Trophoblast cell (in vitro differentiated cells and primary cell): ENCODE results near the gene CD200R1L.
A peak's percentile ranks its signal among the peaks of the same experiment; 100 is the strongest.

Experiments
- DNase-seq, 2 donors: peaks; one replicate each; pipeline ENCODE4 v3.0.0-alpha.2; 2016
- H2AFZ ChIP-seq: 2 replicates; pipeline ENCODE4 v1.6.1; 2013; ENCODE audit warnings: low read length, moderate library complexity, mild to moderate bottlenecking; ENCODE audit not compliant: insufficient read depth, poor library complexity
- H2AK5ac ChIP-seq: 2 replicates; pipeline ENCODE4 v1.6.1; 2013; ENCODE audit warnings: mild to moderate bottlenecking, low read length
- H2BK120ac ChIP-seq: 2 replicates; pipeline ENCODE4 v1.6.1; 2013; ENCODE audit warnings: low read length, mild to moderate bottlenecking, moderate library complexity; ENCODE audit not compliant: insufficient read depth, poor library complexity
- H2BK12ac ChIP-seq: 2 replicates; pipeline ENCODE4 v1.6.1; 2013; ENCODE audit warnings: mild to moderate bottlenecking, low read length, moderate library complexity
- H2BK5ac ChIP-seq: 2 replicates; pipeline ENCODE4 v1.6.1; 2013; ENCODE audit warnings: low read length, low read depth, moderate library complexity, mild to moderate bottlenecking; ENCODE audit not compliant: poor library complexity
- H3K14ac ChIP-seq: 2 replicates; pipeline ENCODE4 v1.6.1; 2013; ENCODE audit warnings: mild to moderate bottlenecking, low read length
- H3K18ac ChIP-seq: 2 replicates; pipeline ENCODE4 v1.6.1; 2013; ENCODE audit warnings: mild to moderate bottlenecking, low read length
- H3K23ac ChIP-seq: 2 replicates; pipeline ENCODE4 v1.6.1; 2013; ENCODE audit warnings: low read length
- H3K27ac ChIP-seq: 2 replicates; pipeline ENCODE4 v1.5.1; 2013; ENCODE audit warnings: low read depth, mild to moderate bottlenecking, inconsistent platforms, low read length, moderate library complexity
- H3K27me3 ChIP-seq: 2 replicates; pipeline ENCODE4 v1.6.1; 2013; ENCODE audit warnings: inconsistent platforms, mild to moderate bottlenecking, low read length, moderate library complexity; ENCODE audit not compliant: insufficient read depth
- H3K36me3 ChIP-seq, 2 experiments: 1 replicate in 1 of 2; 2 replicates in 1 of 2; pipeline ENCODE4 v1.6.1; 2013; ENCODE audit warnings: low read length in 2 of 2, mild to moderate bottlenecking in 2 of 2, moderate library complexity in 1 of 2; ENCODE audit not compliant: insufficient read depth in 2 of 2, control insufficient read depth in 1 of 2
- H3K4ac ChIP-seq: 2 replicates; pipeline ENCODE4 v1.6.1; 2013; ENCODE audit warnings: low read depth, mild to moderate bottlenecking, low read length, moderate library complexity
- H3K4me1 ChIP-seq, 2 experiments: 1 replicate in 1 of 2; 2 replicates in 1 of 2; pipeline ENCODE4 v1.6.1; 2013; ENCODE audit warnings: low read length in 2 of 2, mild to moderate bottlenecking in 2 of 2, moderate library complexity in 1 of 2; ENCODE audit not compliant: insufficient read depth in 2 of 2, control insufficient read depth in 1 of 2
- H3K4me2 ChIP-seq: 2 replicates; pipeline ENCODE4 v1.6.1; 2013; ENCODE audit warnings: inconsistent platforms, mild to moderate bottlenecking, low read length, moderate library complexity
- H3K4me3 ChIP-seq: 2 replicates; pipeline ENCODE4 v1.5.1; 2013; ENCODE audit warnings: mild to moderate bottlenecking, low read depth, low read length, inconsistent platforms
- H3K79me1 ChIP-seq: one replicate; pipeline ENCODE4 v1.6.1; 2013; ENCODE audit warnings: low read length
- H3K79me2 ChIP-seq: 2 replicates; pipeline ENCODE4 v1.6.1; 2013; ENCODE audit warnings: low read length, mild to moderate bottlenecking; ENCODE audit not compliant: control insufficient read depth, insufficient read depth, poor library complexity
- H3K9ac ChIP-seq: 2 replicates; pipeline ENCODE4 v1.6.1; 2013; ENCODE audit warnings: mild to moderate bottlenecking, low read length
- H3K9me3 ChIP-seq: 2 replicates; pipeline ENCODE4 v1.6.1; 2013; ENCODE audit warnings: low read depth, mild to moderate bottlenecking, control low read depth, inconsistent platforms, low read length; ENCODE audit not compliant: insufficient read depth
- H4K12ac ChIP-seq: 2 replicates; pipeline ENCODE4 v1.6.1; 2013; ENCODE audit warnings: low read depth, mild to moderate bottlenecking, low read length, moderate library complexity
- H4K8ac ChIP-seq: 2 replicates; pipeline ENCODE4 v1.6.1; 2013; ENCODE audit warnings: low read depth, mild to moderate bottlenecking, low read length, moderate library complexity
- H4K91ac ChIP-seq: one replicate; pipeline ENCODE4 v1.6.1; 2013; ENCODE audit warnings: low read depth, mild to moderate bottlenecking, low read length, moderate library complexity
- WGBS: extraction: QIAGEN DNeasy Blood & Tissue Kit; methylation state at CpG from one replicate; pipeline ENCODE4 v1.1.7; 2013; ENCODE audit warnings: missing lambda C conversion rate; ENCODE audit not compliant: insufficient read length, insufficient coverage; ENCODE audit errors: extremely low coverage; 5-methylcytosine and 5-hydroxymethylcytosine counted together

Gene CD200R1L

DNA sequence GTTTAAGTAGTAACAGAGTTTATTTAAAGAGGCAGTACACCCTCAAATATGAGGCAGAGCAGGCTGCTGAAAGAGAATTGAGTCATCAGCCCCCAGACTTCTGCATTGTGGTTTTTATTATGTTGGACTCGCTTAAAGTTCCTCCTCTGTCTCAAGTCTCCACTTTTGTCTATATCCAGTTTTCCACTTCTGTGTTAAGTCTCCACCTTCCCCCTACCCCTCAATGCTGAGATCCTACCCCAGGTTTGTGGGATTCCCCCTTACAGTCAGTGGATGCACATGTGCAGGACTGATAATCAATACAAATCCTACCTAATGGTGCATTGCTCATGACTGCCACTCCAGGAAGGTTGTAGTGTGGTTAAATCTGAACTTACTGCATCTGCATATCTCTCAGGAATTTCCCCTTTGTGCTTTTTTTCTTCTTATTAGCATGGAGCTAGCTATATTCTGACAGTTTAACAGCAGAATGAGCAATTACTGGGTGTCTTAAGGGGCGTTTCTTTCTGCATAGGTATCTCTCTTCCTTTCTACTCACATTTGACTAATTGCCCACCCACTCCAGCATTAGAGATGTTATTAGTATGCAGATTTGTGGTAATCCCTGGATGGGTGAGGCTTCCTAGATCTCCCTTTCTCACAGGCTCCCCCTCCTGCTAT is 11.9 kb upstream of the CD200R1L start:
- no peaks in the 10 kb centered on the region for H3K79me2 ChIP-seq
- H2BK120ac ChIP-seq: no peak overlapping the region
- no peak overlapping the region for H2BK5ac ChIP-seq
- H2AK5ac ChIP-seq: no peak overlapping the region
- peak in 1 of 2 donors; percentile 10 for DNase-seq
- H3K27ac ChIP-seq: no peak overlapping the region
- H4K8ac ChIP-seq: no peak overlapping the region
- no peak overlapping the region for H3K9ac ChIP-seq
- H3K4me1 ChIP-seq: no peaks in the 10 kb centered on the region
- H3K4me3 ChIP-seq: no peak overlapping the region
- H3K4me2 ChIP-seq: no peak overlapping the region
- no peak overlapping the region for H3K18ac ChIP-seq
- no peak overlapping the region for H2AFZ ChIP-seq
- H3K79me1 ChIP-seq: no peaks in the 10 kb centered on the region
- no peak overlapping the region for H4K91ac ChIP-seq
- no peaks in the 10 kb centered on the region for H3K36me3 ChIP-seq
- WGBS: no CpG with 5 or more reads among the region's 2 CpGs
- H3K14ac ChIP-seq: no peak overlapping the region
- no peaks in the 10 kb centered on the region for H3K27me3 ChIP-seq
- no peak overlapping the region for H2BK12ac ChIP-seq
- no peak overlapping the region for H4K12ac ChIP-seq
- no peak overlapping the region for H3K4ac ChIP-seq
- H3K23ac ChIP-seq: no peak overlapping the region
- no peaks in the 10 kb centered on the region for H3K9me3 ChIP-seq

DNA sequence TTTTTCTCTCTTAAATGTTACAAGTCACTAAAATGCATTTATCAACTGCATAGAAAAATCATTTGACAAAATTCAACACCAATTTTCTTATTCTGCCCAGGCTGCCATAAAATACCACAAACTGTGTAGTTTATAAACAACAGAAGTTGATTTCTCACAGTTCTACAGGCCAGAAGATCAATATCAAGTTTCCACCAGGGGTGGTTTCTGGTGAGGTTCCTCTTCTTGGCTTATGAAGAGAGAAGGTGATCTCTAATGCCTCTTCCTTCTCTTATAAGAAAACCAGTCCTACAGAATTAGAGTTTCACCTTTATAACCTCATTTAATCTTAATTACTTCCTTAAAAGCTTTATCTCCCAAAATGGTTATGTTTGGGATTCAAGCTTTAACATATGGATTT is 10.9 kb upstream of the CD200R1L start:
- Histone ChIP-seq H2BK120ac (no peak overlapping the region), H2BK12ac (no peak overlapping the region), H4K8ac (no peak overlapping the region), H4K91ac (no peak overlapping the region), H3K27ac (no peak overlapping the region), H3K4me3 (no peak overlapping the region), H4K12ac (no peak overlapping the region), H2AFZ (no peak overlapping the region), H3K36me3 (no peaks in the 10 kb centered on the region), H3K14ac (no peak overlapping the region), H3K4ac (no peak overlapping the region), H2BK5ac (no peak overlapping the region), H3K4me1 (no peaks in the 10 kb centered on the region), H3K79me2 (no peaks in the 10 kb centered on the region), H2AK5ac (no peak overlapping the region), H3K4me2 (no peak overlapping the region), H3K23ac (no peak overlapping the region), H3K9ac (no peak overlapping the region), H3K79me1 (no peaks in the 10 kb centered on the region), H3K27me3 (no peaks in the 10 kb centered on the region), H3K9me3 (no peaks in the 10 kb centered on the region), H3K18ac (no peak overlapping the region)
- DNase-seq: no peak

DNA sequence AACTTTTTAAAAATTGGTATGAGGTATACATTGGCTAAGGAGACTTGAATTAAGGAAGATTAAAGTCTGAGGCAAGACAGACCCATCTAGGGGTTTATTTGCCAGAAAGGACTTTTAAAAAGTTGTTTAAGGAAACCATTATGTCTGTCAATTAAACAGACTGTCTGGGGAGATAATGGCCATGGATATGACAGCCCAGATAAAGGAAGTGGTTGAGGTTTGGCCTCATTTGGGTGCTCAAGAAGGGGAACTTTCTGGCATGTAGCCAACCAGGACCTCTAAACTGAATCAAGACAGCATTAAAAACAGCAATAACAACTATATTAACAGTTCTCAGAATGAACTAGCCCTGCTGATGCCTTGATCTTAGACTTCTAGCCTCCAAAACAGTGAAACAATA is 9.9 kb upstream of the CD200R1L start:
- Histone ChIP-seq H3K79me2 (no peaks in the 10 kb centered on the region), H2AK5ac (no peak overlapping the region), H3K79me1 (no peaks in the 10 kb centered on the region), H3K4me2 (no peak overlapping the region), H3K36me3 (no peaks in the 10 kb centered on the region), H3K4ac (no peak overlapping the region), H3K9ac (no peak overlapping the region), H3K27me3 (no peaks in the 10 kb centered on the region), H3K4me3 (no peak overlapping the region), H4K12ac (no peak overlapping the region), H2BK12ac (no peak overlapping the region), H2BK5ac (no peak overlapping the region), H3K27ac (no peak overlapping the region), H3K23ac (no peak overlapping the region), H3K14ac (no peak overlapping the region), H4K91ac (no peak overlapping the region), H3K9me3 (no peaks in the 10 kb centered on the region), H2AFZ (no peak overlapping the region), H3K18ac (no peak overlapping the region), H2BK120ac (no peak overlapping the region), H3K4me1 (no peaks in the 10 kb centered on the region), H4K8ac (no peak overlapping the region)
- no peak for DNase-seq

DNA sequence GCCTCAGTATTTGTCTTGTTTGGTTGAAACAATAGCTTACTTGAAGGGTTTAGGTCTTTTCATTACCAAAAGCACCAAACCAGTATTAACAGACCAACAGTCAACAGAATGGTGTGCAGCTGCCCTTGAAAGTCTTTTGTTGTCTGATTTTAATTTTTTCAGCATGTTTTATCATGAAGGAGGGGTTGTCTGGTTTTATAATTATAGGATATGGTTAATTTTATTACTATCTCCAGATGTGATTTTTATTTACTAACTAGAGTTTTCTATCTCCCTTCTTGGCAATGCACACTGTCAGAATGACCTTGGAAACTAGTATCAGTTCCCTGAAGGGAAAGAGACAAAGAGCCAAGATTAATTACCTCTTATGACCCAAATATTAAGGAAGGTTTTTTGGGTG is 9.2 kb upstream of the CD200R1L start:
- Histone ChIP-seq H3K36me3 (no peaks in the 10 kb centered on the region), H3K14ac (no peak overlapping the region), H2AK5ac (no peak overlapping the region), H3K4ac (no peak overlapping the region), H4K12ac (no peak overlapping the region), H3K4me3 (no peak overlapping the region), H2BK12ac (no peak overlapping the region), H4K91ac (no peak overlapping the region), H3K4me2 (no peak overlapping the region), H3K9ac (no peak overlapping the region), H3K27ac (no peak overlapping the region), H3K18ac (no peak overlapping the region), H3K27me3 (no peaks in the 10 kb centered on the region), H3K9me3 (no peaks in the 10 kb centered on the region), H3K79me2 (no peaks in the 10 kb centered on the region), H2BK5ac (no peak overlapping the region), H3K23ac (no peak overlapping the region), H3K4me1 (no peaks in the 10 kb centered on the region), H2BK120ac (no peak overlapping the region), H2AFZ (no peak overlapping the region), H3K79me1 (no peaks in the 10 kb centered on the region), H4K8ac (no peak overlapping the region)
- no peak for DNase-seq
